Stimulated activated CD4-positive, alpha-beta T cell treated with anti-CD3 and anti-CD28 coated beads, Interleukin-4, amount 100 ng/mL, for 4 hours (primary cell): ENCODE measurements around the gene ZNRF2.
"Not testable (repeated sequence)": the region's sequence is repeated elsewhere in the genome, so short reads cannot be mapped to it uniquely, and the experiment has no call there.

Experiments used
- DNase-seq, 2 experiments: peaks; one replicate each; pipeline ENCODE4 v3.0.0-alpha.2; 2020

Gene ZNRF2

GRCh38 chr7:30363778-30364563 is 79.6 kb downstream of the ZNRF2 start:
- no peak for DNase-seq

- DNase-seq, result no peak
Measured at GRCh38 chr7:30364773-30365172, 80.4 kb downstream of the ZNRF2 start.

- no peak for DNase-seq
Measured at GRCh38 chr7:30365621-30366020, 81.2 kb downstream of the ZNRF2 start.

GRCh38 chr7:30366606-30367005 is 82.2 kb downstream of the ZNRF2 start:
- no peak for DNase-seq

- no peak for DNase-seq
Measured at GRCh38 chr7:30367561-30367960, 83.2 kb downstream of the ZNRF2 start.

- no peak for DNase-seq
Measured at GRCh38 chr7:30369879-30370278, 85.5 kb downstream of the ZNRF2 start.

GRCh38 chr7:30371321-30371720 is 86.9 kb downstream of the ZNRF2 start:
- no peak for DNase-seq

GRCh38 chr7:30378275-30378674 is 93.9 kb downstream of the ZNRF2 start:
- no peak for DNase-seq

GRCh38 chr7:30379131-30379530 is 94.7 kb downstream of the ZNRF2 start:
- DNase-seq, result no peak

- no peak for DNase-seq
Measured at GRCh38 chr7:30379741-30380140, 95.3 kb downstream of the ZNRF2 start.

- no peak for DNase-seq
Measured at GRCh38 chr7:30380294-30380693, 95.9 kb downstream of the ZNRF2 start.

GRCh38 chr7:30380824-30381223 is 96.4 kb downstream of the ZNRF2 start:
- DNase-seq, result not testable (repeated sequence)

GRCh38 chr7:30382607-30383006 is 98.2 kb downstream of the ZNRF2 start:
- DNase-seq, result no peak

GRCh38 chr7:30389791-30390190 is 105.4 kb downstream of the ZNRF2 start:
- DNase-seq, result no peak

- no peak for DNase-seq
Measured at GRCh38 chr7:30390736-30391636, 106.6 kb downstream of the ZNRF2 start.

- DNase-seq, result no peak
Measured at GRCh38 chr7:30391806-30392205, 107.4 kb downstream of the ZNRF2 start.

- no peak for DNase-seq
Measured at GRCh38 chr7:30395676-30396075, 111.3 kb downstream of the ZNRF2 start.

GRCh38 chr7:30396389-30396788 is 112.0 kb downstream of the ZNRF2 start:
- no peak for DNase-seq

GRCh38 chr7:30403477-30403876 is 119.1 kb downstream of the ZNRF2 start:
- DNase-seq, result no peak

GRCh38 chr7:30405179-30405578 is 120.8 kb downstream of the ZNRF2 start:
- DNase-seq, result no peak

- no peak for DNase-seq
Measured at GRCh38 chr7:30406664-30407425, 122.4 kb downstream of the ZNRF2 start.

- no peak for DNase-seq
Measured at GRCh38 chr7:30411173-30411572, 126.8 kb downstream of the ZNRF2 start.

GRCh38 chr7:30411897-30412296 is 127.5 kb downstream of the ZNRF2 start:
- no peak for DNase-seq
